GM19099 (cell line): ENCODE measurements around the gene PROZ.

Experiments used
- POLR2A ChIP-seq: IDR thresholded peaks from 3 replicates; pipeline ENCODE4 v1.6.1; 2011; ENCODE audit warnings: low read depth; ENCODE audit not compliant: insufficient read length; ENCODE audit errors: extremely low read depth

Gene PROZ

DNA sequence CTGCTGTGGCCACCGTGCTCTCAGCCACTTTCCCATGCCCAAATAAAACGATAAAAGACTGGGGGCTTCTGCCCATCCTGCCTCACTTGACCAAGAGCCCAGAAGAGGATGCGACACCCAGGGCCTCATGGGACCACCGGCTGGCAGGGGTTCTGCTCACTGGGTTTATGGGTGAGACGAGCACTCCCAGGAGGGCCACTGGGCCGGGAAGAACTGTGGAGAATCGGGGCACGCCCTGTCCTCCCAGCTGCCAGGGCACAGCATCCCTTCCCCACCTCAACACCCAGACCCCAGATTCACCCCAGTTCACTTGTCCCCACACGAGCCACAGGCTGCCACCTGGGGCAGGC is 40.6 kb upstream of the PROZ start:
- TF ChIP-seq POLR2A: no peak

DNA sequence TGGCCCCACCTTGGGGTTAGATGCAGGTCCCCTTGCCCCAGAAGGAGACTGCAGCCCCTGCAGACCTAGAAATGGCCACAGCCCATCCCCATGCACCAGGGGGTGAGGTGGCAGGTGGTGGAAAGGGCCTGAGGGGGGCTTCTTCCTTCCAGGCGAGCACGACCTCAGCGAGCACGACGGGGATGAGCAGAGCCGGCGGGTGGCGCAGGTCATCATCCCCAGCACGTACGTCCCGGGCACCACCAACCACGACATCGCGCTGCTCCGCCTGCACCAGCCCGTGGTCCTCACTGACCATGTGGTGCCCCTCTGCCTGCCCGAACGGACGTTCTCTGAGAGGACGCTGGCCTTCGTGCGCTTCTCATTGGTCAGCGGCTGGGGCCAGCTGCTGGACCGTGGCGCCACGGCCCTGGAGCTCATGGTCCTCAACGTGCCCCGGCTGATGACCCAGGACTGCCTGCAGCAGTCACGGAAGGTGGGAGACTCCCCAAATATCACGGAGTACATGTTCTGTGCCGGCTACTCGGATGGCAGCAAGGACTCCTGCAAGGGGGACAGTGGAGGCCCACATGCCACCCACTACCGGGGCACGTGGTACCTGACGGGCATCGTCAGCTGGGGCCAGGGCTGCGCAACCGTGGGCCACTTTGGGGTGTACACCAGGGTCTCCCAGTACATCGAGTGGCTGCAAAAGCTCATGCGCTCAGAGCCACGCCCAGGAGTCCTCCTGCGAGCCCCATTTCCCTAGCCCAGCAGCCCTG is 40.0 kb upstream of the PROZ start:
- TF ChIP-seq POLR2A: no peak

DNA sequence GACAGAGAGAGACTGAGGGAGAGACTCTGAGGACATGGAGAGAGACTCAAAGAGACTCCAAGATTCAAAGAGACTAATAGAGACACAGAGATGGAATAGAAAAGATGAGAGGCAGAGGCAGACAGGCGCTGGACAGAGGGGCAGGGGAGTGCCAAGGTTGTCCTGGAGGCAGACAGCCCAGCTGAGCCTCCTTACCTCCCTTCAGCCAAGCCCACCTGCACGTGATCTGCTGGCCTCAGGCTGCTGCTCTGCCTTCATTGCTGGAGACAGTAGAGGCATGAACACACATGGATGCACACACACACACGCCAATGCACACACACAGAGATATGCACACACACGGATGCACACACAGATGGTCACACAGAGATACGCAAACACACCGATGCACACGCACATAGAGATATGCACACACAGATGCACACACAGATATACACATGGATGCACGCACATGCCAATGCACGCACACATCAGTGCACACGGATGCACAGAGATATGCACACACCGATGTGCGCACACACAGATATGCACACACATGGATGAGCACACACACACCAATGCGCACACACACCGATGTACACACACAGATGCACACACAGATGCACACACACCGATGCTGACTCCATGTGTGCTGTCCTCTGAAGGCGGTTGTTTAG is 39.2 kb upstream of the PROZ start:
- TF ChIP-seq POLR2A: no peak

DNA sequence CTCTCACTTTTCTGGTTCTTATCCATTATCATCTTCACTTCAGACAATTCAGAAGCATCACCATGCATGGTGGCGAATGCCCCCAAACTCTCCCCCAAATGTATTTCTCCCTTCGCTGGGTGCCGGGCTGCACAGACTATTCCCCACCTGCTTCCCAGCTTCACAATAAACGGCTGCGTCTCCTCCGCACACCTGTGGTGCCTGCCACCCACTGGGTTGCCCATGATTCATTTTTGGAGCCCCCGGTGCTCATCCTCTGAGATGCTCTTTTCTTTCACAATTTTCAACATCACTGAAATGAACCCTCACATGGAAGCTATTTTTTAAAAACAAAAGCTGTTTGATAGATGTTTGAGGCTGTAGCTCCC is 38.6 kb upstream of the PROZ start:
- TF ChIP-seq POLR2A: no peak

DNA sequence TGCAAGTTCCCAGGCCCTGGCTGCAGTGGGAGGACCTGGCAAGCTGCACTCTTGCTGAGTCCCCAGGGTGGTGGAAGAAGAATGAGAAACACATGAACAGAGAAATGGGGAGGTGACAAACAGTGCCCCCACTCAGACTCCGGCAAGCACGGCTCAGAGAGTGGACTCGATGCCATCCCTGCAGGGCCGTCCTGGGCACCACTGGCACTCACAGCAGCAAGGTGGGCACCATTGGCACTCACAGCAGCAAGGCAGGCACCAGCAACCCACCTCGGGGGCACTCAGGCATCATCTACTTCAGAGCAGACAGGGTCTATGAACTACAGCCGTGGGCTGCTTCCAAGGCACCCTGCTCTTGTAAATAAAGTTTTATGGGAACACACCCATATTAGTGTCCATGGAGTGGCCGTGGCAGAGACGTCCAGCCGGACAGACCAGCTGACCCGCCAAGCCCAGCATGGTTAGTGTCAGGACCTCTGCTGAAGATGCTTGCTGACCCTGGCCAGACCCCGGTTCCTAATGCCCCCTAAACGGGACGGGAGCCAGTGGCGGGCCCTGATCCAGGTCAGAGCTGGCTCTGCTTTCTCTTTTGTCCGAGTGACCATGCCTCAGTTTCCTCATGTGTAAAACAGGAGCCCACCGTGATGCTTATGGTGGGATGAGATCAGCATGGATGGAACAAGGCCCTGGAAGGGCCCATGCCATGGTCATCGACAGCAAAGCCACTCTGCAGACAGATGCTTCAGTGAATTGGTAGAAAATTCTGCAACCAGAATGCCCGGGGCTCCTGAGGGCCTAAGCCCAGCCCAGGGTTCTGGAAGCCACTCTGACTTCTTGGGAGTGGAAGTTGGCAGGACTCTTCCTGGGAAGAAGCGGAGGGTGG is 37.9 kb upstream of the PROZ start:
- TF ChIP-seq POLR2A: no peak

DNA sequence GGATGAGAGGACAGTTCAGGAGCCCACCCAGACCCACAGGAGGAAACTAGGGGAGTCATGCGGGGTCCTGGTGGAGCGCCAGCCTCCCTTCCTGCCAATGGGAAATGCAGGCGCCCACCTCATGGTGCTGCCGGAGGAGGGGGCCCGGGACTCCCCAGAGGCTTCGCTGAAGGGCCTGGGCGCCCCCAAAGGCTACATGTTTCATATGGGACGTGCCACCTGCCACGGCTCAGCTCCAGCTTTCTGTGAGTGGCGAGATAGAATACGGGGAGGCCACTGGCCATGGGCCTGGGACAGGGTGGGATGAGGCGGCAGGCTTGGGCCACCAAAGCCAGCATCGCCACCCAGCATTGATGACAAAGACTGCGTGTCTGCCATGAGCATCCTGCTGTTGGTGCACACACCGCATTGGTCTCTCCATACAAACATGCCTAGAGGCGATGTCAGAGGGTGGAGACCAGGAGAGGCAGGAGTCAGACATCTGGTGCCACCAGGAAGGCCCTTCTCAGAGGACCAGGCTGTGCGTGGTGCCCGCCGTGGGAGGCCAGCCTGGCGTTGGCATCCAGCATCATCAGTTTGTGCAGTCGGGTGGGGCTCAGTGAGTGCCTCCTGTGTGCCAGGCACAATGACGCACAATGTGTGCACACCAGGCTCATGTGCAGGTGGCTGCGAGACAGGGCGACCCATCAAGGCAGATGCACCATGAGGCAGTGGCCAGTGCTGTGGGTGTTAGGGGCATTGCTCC is 37.1 kb upstream of the PROZ start:
- TF ChIP-seq POLR2A: no peak

DNA sequence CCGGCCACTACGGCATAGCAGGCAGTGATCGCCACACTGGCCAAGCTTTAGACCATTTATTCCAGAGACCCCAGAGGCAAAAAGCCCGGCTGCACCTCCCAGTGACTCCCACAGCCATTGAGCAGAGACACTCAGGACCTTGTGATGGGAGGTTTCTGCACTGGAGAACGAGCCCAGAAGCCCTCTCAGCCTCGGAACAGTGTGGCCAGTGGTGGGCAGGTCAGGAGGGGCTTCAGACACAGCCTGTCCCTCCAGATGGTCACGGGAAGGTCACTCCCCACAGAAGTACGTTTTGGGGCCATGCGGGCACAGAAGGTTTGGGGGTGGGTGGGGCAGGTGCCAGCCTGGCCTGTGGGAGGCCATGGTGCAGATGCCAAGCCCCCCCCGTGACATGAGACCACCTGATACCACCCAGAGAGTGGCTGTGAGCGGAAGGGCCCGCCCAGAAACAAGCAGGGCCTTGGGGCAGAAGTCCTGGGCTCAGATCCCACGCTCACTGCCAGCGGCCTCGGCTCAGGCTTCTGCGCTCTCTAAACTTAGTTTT is 36.4 kb upstream of the PROZ start:
- no peak for TF ChIP-seq POLR2A

DNA sequence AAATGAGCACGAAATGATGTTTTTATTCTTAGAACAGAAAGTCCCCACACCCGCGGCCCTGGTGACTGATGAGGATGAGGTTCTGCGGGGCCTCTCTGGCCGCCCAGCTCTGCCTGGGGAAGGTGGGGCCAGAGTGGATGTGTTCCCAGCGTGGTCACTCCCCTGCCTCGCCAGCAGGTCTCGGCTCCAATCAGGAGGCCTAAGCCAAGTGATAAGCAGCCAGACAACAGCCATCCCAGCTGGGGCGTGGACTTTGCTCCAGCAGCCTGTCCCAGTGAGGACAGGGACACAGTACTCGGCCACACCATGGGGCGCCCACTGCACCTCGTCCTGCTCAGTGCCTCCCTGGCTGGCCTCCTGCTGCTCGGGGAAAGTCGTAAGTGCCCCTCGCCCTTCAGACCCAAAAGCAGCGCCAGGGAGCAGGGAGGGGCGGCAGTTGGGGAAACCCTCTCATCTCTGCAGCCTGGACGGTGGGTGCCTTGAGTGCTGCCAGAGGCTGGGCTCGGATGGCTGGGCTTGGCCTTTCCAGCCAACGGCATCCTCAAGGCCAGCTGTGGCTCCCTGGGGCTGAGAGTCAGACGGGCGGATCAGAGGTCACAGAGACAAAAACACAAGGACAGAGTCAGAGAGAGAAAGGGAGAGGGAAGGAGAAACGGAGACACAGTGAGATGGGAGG is 35.8 kb upstream of the PROZ start, which contains the start of gene F10:
F10 (plus strand) TSS at position 250 of the 676 bp plus-strand sequence; CDS start at position 307, 57 bp downstream.
- no peak for TF ChIP-seq POLR2A

DNA sequence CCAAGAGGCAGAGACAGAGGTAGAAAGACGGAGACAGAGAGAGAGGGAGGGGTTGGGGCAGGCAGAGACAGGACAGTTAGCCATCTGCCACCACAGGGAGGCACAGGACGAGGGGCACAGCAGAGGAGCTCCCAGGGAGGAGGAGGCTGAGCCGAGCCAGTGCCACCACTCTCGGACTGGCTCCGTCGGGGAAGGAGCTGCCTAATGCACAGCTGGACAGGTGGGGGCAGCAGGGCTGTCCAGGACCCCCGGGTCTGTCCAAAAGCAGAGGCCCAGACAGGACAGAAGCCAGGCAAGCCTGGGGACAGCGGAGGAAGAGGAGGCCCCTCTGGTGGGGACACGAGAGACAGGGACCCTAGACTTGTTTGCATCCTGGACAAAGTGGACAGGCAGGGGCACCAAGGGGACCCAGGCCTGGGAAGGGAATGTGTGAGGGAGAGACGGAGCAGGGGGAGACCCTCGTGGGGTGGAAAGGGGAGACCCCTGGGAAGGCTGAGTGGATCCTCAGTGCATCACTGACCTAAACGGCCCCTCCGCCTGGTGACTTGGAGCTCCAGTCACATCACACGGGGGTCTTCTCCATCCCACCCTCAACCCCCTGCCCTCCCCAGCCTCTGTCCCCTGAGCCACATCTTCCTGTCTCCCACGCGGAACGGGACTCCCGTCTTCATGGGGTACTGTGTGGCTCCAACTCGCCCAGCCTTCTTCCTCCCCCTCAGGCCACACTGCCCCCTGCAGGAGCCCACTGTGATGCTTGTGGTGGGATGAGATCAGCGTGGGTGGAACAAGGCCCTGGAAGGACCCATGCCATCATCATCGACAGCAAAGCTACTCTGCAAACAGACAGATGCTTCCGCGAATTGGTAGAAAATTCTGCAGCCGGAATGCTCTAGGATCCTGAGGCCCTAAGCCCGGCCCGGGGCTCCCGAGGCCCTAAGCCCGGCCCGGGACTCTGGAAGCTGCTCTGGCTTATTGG is 34.9 kb upstream of the PROZ start:
- no peak for TF ChIP-seq POLR2A

DNA sequence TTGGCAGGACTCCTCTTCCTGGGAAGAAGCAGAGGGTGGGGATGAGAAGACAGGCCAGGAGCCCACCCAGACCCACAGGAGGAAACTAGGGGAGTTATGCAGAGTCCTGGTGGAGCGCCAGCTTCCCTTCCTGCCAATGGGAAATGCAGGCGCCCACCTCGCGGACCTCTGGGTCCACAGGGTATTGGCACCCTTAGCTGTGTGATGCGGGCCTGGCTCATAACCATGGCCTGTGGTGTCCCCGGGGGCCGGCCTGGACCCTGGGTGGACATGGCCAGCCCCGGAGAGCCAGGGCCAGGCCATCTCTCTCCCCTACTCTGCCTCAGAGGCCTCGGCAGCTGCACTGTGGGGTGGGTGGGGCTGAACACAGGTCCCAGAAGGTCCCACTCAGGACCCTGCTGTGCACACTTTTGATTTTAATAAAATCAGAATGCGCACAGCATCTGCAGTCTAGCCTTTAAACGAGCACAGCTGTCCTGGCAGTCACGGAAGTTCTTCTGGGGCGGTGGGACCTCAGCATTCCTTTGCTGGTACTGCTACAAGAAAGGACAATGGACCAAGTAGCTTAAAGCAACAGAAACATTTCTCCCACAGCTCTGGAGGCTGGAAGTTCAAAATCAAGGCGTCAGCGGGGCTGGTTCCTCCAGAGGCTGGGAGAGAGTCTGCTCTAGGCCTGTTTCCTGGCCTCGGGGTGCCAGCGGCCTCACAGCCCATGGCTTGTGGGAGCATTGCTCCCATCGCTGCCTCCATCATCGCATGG is 34.1 kb upstream of the PROZ start:
- no peak for TF ChIP-seq POLR2A

DNA sequence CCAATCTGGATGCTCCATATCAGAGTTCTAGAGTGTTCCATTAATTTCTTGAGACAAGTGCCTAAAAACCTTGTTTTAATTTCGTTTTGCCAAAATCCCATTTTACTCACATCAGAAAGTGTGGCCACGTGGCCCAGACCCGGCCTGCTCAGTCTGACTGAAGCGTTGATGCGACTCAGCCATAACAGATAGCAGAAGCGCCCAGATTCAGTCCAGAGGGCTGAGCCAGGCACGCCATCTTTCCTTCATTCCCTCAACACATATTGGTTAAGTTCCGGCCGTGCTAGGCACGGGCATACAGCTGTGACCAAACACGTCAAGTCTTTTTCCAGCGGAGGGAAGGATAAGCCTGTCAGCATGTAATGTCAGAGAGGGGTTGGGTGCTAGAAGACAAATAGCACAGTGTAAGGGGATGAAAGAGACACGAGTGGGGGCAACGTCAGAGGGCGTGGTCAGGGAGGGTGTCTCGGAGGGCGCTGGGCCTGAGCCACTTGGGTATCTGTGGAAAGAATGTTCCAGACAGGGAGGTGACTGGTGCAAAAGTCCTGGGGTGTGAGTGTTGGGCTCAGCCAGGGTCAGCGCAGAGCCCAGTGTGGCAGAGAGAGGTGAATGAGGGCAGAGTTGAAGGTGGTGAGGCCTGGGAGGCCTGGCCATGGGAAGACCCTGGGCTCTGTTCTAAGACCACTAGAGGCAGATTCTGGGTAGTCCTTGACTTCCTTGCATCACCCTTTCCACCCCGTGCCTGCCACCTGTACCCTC is 32.8 kb upstream of the PROZ start:
- TF ChIP-seq POLR2A: no peak

DNA sequence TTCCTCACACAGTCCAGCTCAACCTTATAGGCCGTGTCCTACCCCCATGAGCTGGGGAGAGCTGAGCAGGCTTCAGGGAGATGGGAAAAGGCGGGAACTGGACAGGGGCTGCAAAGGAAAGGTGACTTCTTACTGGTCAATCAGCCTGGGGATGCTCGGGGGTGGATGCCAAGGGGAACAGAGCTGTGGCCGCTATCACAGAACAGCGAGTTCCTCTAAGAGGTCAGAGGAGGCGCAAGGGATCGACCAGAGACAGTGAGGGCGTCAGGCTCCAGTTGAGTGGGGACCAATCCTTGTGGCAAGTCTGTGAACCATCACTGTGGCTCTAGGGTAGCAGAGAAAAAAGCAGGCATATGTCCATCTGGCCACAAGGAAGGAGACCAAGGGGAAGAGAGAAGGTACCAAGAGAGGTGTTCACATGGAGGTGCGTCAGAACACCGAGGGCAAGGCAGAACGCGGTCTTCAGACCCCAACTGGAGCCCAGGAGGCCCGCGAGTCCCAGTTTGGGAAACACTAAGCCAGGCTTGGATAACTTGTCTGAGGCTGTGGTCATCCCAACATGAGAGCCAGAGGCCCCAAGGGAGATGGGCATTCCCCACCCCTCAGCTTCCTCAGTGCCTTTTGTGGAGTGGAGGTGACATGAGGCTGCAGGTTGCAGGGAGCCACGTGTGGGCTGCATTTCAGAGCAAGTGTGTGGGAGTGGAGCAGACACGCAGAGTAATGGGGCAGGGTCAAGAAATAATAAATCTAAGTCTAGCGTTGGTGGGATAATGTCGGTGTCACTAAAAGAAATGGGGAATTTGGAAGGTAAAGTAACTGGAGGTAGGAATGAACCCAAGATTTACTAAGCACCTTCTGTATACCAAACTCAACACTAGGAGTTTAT is 31.9 kb upstream of the PROZ start:
- no peak for TF ChIP-seq POLR2A
